Thyroid gland (tissue), 4 donors: ENCODE measurements around the gene BFSP1.

Experiments
- POLR2A ChIP-seq, 2 donors: fragments of 450-650 bp; IDR thresholded peaks; one replicate each; pipeline ENCODE4 v1.6.1; 2017; ENCODE audit warnings: antibody characterized with exemption in 2 of 2, mild to moderate bottlenecking in 2 of 2, moderate library complexity in 1 of 2
- TF ChIP-seq, protein P1 (sequence below), 6 experiments: fragments of 200-600 bp in 3 of 6; fragments of 450-650 bp in 3 of 6; sonication (generic) in 3 of 6; IDR thresholded peaks; one replicate each; pipeline ENCODE4 v1.5.1; 2016 to 2019; ENCODE audit warnings: antibody characterized with exemption in 6 of 6, mild to moderate bottlenecking in 2 of 6, inconsistent platforms in 1 of 6, moderate library complexity in 1 of 6

DNA sequence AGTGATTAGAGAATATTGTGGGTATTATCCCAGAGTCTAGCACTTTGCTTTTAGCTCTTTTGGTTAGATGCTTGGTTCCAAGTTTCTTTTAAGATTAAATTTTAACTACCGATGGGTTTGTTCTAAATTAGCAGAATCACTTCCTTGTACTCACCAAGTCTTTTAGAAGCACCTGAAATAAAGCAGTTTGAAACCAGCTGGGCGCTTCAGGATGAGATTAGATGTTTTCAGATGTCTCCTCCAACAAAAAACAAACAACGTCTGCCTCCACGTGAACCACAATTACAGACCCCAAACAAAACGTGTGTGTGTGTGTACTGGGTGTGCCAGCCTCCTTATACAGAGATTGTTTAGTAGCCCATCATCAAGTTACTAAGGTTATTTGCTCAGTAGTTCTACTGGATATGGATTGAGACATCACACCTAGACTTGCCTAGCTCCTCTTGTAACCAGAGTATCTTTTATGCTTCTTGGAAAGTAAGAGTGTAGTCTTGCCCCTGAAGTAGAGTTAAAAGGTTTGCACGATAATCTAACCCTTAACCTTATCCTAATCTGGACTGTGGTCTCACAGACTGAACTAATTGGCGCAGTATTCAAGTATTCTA, 41.0 kb upstream of the BFSP1 start:
- TF ChIP-seq, protein P1, sequence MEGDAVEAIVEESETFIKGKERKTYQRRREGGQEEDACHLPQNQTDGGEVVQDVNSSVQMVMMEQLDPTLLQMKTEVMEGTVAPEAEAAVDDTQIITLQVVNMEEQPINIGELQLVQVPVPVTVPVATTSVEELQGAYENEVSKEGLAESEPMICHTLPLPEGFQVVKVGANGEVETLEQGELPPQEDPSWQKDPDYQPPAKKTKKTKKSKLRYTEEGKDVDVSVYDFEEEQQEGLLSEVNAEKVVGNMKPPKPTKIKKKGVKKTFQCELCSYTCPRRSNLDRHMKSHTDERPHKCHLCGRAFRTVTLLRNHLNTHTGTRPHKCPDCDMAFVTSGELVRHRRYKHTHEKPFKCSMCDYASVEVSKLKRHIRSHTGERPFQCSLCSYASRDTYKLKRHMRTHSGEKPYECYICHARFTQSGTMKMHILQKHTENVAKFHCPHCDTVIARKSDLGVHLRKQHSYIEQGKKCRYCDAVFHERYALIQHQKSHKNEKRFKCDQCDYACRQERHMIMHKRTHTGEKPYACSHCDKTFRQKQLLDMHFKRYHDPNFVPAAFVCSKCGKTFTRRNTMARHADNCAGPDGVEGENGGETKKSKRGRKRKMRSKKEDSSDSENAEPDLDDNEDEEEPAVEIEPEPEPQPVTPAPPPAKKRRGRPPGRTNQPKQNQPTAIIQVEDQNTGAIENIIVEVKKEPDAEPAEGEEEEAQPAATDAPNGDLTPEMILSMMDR (IDR thresholded peaks at IDR 0.05): no peak
- TF ChIP-seq POLR2A (IDR thresholded peaks at IDR 0.05): no peak
